ENCODE data around the gene PSMF1. TPM values are rescaled to one million over a fixed set of nuclear protein-coding genes. Genes with fewer than 3 reads are reported as not detected.
"Not testable (repeated sequence)": the region's sequence is repeated elsewhere in the genome, so short reads cannot be mapped to it uniquely, and the experiment has no call there.

The PSMF1 gene
- total RNA-seq, 1 donor, result 142 TPM

GRCh38 chr20:1212607-1213396, 94.4 kb downstream of the PSMF1 start:
- DNase-seq (ENCODE audit: low read depth), result peak; percentile 73
- no peak overlapping the region for H3K4me3 ChIP-seq (ENCODE audit: low read depth, low read length)
- TF ChIP-seq, protein P1, sequence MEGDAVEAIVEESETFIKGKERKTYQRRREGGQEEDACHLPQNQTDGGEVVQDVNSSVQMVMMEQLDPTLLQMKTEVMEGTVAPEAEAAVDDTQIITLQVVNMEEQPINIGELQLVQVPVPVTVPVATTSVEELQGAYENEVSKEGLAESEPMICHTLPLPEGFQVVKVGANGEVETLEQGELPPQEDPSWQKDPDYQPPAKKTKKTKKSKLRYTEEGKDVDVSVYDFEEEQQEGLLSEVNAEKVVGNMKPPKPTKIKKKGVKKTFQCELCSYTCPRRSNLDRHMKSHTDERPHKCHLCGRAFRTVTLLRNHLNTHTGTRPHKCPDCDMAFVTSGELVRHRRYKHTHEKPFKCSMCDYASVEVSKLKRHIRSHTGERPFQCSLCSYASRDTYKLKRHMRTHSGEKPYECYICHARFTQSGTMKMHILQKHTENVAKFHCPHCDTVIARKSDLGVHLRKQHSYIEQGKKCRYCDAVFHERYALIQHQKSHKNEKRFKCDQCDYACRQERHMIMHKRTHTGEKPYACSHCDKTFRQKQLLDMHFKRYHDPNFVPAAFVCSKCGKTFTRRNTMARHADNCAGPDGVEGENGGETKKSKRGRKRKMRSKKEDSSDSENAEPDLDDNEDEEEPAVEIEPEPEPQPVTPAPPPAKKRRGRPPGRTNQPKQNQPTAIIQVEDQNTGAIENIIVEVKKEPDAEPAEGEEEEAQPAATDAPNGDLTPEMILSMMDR (IDR thresholded peaks at IDR 0.05; ENCODE audit: insufficient read depth, low read length), result peak; percentile 88

- H3K4me3 ChIP-seq (ENCODE audit: low read depth, low read length), result no peak overlapping the region
- TF ChIP-seq, protein P1 (IDR thresholded peaks at IDR 0.05; ENCODE audit: insufficient read depth, low read length), result no peak
- no peak for DNase-seq (ENCODE audit: low read depth)
Observed at GRCh38 chr20:1214838-1215261, 96.4 kb downstream of the PSMF1 start.

GRCh38 chr20:1215386-1216170, 97.2 kb downstream of the PSMF1 start:
- DNase-seq (ENCODE audit: low read depth), result no peak
- H3K4me3 ChIP-seq (ENCODE audit: low read depth, low read length), result no peak overlapping the region
- TF ChIP-seq, protein P1 (IDR thresholded peaks at IDR 0.05; ENCODE audit: insufficient read depth, low read length), result no peak

- DNase-seq (ENCODE audit: low read depth); H3K4me3 ChIP-seq (ENCODE audit: low read depth, low read length): not testable (repeated sequence)
Observed at GRCh38 chr20:1216527-1217427, 98.4 kb downstream of the PSMF1 start.

Other genes with a start within 250 kb of the PSMF1 start
- gene ANGPT4, start 202.3 kb upstream of the PSMF1 start, total RNA-seq (ENCODE audit: low replicate concordance), result not detected in 2 replicates
- not detected in 2 replicates for gene RSPO4, start 116.3 kb upstream of the PSMF1 start, total RNA-seq (ENCODE audit: low replicate concordance)
- gene TMEM74B, start 66.4 kb downstream of the PSMF1 start, total RNA-seq (ENCODE audit: low replicate concordance), result not detected in 2 replicates
- 0.09 TPM in 1 of 2 replicates, not detected in the other for gene C20orf202, start 84.9 kb downstream of the PSMF1 start, total RNA-seq (ENCODE audit: low replicate concordance)
- not detected in 2 replicates for gene RAD21L1, start 107.4 kb downstream of the PSMF1 start, total RNA-seq (ENCODE audit: low replicate concordance)
- 5.6 and 7.7 TPM in 2 replicates for gene SNPH, start 147.7 kb downstream of the PSMF1 start, total RNA-seq (ENCODE audit: low replicate concordance)
- 1.4 and 2.3 TPM in 2 replicates for gene SDCBP2, start 210.5 kb downstream of the PSMF1 start, total RNA-seq (ENCODE audit: low replicate concordance)

All from fibroblast of the aortic adventitia (primary cell).